Measurements from ENCODE around the gene CISD3.

Gene CISD3

DNA sequence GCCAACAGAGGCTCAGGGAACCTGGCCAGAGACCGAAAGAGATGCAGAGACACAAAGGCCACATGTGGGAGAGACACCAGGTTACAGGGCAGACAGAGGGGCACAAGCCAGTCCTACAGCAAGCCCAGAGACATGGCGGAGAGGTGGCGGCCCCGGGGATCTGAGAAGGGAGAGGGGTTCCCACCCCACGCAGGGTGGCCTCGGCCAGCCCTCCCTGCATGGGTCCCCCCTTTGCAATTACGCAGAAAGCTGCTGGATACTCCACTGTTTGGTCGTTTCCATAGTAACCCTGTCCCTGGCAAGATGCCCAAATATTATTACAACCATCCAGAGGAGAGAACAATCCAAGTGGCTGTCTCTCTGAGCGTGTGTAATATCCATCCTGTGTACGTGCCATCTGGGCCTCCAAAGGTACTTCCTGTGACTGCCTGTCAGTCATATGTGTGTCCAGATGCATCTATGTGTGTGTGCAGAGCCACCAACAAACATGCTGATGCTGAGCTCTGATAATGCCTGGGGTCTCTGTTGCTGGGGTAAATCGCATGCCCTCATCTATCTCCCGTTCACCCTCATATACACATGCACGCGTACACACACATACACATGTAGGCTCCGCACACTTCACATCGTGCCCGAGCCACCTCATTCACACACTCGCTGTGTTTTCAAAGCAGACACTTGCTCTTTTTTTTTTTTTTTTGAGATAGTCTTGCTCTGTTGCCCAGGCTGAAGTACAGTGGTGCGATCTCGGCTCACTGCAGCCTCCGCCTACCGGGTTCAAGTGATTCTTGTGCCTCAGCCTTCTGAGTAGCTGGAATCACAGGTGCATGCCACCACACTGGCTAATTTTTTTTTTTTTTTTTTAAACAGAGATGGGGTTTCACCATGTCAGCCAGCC, 12.5 kb downstream of the CISD3 start:
- no peak for DNase-seq (ENCODE audit: low spot score)
- no peak for FAIRE-seq

DNA sequence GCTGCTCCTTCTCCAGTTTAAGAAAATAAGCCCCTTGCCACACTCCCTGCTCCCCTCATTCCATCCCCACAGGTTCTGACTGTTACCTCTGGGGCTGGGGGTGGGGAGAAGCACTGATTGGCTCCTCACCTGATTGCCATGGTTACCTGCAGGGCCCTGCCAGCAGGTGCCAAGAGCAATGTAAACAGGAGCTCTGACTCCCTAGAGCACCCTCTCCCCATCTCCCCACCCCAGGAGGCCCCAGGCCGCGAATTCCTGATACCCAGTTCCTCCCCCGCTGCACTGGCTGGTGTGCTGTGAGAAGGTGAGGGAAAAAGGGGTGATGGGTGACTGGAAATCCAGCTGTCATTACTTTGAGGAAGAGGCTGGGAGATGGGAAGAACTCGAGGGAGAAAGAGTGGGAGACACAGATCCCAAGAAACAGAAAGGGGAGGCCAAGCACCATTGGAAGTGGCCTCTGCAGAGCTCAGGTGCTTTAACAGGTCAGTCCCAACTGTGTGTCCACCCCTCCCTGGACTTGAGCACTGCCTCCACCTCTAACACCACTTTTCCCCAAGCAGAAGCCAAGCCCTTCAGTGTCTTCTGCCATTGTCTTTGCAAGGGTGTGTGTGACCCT, 13.5 kb downstream of the CISD3 start:
- DNase-seq (ENCODE audit: low spot score) (no peak), FAIRE-seq (no peak)

DNA sequence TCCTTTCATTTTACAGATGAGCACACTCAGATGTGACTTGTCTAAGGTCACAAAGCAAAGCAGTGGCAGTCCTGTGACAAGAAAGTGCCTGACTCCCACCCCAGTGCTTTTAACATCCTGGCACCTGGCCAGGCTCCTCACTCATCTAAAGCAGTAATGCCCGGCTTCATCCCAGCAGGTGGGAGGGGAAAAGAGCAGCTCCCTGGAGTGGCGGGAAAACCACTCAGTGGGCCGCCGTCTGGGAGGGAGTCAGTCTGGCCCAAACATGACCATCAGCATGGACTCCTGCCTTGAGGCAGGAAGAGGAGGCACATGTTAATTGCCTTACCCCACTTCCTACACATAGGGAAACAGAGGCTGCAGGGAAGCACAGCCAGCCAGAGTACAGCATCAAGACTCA, 15.4 kb downstream of the CISD3 start:
- FAIRE-seq (no peak), DNase-seq (ENCODE audit: low spot score) (no peak)

DNA sequence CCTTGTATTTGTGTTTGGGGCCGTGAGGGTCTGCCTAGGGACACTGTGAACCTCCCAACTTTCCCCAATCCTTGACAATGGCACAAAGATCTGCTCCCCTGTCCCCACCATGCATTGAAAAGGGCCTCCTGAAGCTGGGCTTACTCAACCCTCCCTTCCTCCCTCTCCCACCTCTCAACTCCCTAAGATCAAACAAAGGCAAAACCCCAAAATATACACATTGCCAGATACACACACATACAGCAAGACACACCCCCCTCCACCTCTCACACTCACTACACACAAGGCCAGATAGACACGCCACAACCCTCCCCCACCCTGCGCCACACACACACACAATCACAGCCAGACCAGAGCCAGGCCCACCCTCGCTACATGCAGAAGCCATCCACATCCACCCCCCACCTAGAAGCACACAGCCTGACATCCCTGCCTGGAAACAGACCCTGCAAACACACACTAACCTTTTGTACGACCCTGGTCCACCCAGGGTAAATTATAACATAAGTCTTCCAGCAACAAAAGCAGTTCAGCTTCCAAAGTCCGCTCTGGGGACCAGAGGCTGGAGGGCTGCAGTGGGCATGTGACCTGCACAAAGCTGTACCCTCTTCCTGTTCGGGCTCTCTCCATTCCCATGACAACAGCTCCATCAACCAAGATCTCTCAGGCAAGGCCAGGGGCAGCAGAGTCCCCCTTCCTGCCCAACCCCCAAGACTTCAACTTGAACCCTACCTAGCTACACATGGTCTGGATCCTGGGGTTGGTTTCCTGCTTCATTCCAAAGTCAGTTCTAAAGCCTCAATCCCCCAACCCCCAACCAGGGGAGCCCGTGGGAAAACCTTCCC, 16.1 kb downstream of the CISD3 start:
- DNase-seq (ENCODE audit: low spot score) = no peak
- no peak for FAIRE-seq

DNA sequence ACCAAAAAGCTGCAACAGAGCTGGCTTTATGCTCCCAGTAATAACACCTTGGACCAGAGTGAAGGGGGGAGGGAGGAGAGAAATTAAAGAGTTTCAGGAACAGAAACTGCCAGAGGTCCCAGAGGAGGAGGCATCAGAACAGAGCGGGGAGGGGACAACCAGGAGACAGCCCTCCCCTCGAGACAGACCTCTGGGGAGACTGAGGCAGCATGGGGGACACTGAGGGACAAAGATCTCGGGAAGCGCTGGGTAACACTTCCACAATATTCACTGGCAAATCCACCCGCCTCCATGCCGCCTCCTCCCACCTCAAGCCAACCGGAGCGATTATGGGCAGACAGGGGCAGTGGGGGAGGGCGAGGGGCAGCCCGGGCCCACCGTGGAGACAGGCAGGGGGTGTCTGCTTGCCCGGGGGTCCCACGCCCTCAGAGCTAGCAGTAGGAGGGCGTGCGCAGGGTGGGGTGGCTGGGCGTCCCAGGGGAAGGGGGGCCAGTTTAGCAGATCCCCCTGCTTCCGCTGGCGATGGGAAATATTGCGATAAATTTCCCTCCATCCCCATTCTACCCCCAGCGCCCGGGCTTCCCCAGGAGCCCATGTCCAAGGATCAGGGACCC, 16.8 kb downstream of the CISD3 start:
- FAIRE-seq = no peak
- no peak for DNase-seq (ENCODE audit: low spot score)

DNA sequence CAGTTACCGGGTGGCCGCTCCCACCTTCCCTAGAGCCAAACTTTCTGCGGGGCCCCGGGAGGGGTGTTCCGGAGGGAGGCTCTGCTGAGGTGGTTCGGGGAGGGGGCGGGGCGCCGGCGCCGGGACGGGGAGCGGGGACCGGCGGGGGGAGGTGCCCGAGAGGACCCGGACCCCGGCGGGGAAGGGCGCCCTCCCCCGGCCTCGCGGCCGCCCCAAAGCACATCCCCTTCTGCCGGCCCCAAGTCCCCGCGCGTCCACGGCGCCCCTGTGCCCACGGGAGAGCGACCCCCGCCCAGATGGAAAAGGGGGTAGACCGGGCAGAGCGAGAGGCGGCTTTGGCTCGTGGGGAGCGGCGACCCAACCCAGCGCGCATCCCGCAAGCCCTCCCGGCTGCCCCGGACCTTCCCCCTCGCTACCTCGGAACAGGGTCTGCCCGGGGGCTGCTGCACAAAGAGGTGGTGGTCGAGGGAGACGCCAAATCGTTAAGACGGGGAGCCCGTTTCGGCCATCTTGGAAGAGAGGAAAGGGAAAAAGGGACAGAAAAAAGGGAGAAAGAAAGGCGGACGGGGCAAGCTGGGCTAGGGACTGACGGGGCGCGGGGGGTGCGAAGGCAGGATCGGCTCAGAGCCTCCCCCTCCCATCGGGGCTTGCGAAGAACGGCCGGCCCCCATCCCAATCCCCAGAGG, 17.5 kb downstream of the CISD3 start:
- DNase-seq (ENCODE audit: low spot score) = peak; percentile 62

DNA sequence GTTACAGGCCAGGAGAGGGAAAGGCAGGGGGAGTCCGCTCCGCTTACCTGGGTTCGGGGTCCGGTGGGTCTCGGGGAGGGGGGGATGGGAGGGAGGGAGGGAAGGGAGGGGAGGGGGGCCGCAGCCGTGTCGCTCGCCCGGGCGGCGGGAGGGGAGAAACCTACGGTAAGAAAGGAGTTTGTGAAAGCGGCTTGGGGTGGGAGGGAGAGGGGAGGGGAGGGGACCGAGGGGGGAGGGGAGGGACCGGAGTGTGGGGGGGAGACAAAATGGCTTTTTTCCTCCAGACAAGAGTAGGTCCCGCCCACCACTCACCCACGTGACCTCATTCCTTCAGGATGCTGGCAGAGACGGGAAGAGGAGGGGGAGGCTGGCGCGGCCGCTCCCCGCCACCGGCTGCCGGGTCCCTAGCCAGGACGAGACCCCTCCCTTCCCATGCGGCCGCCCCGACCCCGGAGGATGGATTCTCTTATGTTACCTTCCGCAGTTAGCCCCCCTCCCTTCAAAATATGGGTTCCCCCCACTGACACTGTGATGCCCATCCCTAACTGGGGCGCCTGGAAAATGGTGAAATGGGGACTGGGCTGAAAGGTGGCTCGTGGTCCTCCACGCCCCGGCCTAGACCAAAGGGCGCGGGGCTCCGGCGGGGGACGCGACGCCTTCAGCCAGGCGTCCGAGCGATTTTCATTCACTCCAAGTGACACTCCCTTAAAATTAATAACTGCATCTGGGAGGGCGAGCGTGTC, 18.2 kb downstream of the CISD3 start, which contains the start of gene PCGF2:
Gene PCGF2, minus strand, starts transcription at position 188 of the 743 bp plus-strand sequence. CDS start 7,934 bp downstream, outside the sequence.
- DNase-seq (ENCODE audit: low spot score) (peak; percentile 88), FAIRE-seq (no peak)

More for the DNA sequence above, 17.5 kb downstream of the CISD3 start:
- no peak for FAIRE-seq

DNA sequence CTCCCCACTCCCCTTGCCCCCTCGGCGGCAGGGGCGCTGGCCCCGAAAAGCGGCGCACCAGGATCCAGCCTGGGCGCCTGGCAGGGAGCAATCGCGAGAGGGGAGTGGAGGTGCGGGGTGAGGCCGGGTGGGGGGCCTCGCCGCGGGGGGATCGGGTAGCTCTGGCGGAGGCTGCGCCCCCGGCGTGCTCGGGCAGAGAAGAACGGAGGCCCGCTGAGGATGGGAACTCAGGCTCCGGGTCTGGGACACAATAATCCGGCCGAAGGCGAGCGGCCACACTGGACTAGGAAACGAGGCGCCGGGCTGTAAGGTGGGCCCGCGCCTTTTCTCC, 18.7 kb downstream of the CISD3 start:
- FAIRE-seq (no peak), DNase-seq (ENCODE audit: low spot score) (no peak)

DNA sequence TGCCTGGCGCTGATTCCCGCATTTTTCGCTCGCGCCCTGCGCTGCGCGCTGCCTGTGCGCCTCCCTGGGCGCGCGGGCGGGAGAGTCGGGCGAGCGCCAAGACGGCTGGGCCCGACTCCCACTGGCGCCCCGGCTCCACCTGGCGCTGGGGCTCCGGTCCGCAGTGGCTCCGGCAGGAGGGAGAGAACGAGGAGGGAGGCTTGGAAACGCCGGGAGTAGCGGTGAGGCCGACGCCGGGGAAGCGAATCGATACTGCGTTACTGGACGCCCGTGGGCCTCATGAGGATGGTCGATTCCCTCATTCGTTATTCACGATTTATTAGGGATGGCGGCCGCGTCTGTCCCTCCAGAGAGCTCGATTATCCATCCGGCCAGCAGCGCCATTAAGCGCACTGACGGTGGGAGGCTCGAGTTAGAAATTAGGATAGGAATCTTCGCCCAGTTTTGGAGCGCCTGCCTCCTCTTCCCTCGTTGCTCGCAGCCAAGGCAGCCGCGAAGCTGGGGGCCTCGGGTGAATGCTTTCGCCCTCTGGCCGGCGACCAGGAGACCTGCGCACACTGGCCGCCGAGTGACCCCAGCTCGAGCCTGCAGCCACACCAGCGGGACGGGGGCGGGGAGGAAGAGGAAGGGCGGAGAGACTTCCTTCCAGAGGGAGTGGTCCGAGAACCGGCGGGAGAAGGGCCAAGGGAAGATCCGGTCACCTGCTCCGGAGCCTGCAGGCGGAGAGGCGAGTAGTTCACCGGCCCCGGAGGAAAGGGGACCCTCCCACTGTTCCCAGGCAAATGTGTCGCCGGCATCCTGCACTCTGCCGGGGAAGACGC, 19.3 kb downstream of the CISD3 start:
- FAIRE-seq (no peak), DNase-seq (ENCODE audit: low spot score) (peak; percentile 81)

DNA sequence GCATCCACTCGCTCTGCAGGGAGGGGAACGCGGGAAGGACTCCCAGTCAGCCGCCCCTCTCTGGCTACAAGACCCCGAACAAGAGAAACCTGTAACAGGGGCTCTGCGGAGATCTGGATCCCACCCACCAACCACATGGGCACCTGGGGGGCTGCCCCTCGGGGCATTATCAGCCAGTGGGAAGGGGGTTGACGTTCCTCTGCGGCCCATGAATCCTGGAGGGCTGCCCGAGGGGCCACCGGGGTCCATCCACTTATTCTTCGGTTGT, 19.8 kb downstream of the CISD3 start:
- FAIRE-seq (no peak), DNase-seq (ENCODE audit: low spot score) (no peak)

DNA sequence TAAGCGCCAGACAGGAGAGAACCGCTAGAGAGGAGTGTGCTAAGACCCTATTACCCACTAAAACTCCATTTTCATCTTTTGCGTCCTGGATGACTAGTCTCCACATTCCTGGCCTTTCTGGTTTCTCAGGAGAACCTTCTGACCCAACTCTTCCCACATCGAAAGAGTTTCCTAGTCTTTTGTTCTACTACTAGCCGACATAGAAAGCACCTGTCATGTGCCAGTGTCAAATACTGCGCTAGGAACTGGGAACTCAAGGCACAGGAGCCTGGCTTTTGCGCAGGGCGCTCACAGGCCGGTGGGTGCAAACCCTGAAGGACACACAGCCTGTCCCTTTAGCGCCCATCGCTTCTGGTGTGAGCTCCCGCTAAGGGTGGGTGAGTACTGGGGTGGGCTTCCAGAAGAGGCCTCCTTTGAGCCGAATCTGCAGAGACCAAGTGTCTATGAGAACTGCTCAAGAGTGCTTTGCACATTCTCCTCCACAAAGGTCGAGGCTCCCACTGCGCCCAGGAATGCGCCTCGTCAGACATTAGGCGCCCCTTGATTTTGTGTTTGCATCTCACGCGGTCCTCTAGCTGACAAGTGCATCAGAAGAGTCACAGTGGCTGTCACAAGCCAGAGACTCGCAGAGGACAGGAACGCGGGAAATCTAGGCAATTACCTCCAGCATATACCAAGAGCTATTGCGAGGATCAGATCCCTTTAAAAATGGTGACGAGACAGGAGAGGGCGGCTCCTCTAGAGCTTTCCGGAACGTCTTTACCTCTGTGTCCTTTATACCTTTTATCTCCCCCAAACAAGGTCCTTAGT, 20.4 kb downstream of the CISD3 start:
- DNase-seq (ENCODE audit: low spot score) (no peak), FAIRE-seq (no peak)

DNA sequence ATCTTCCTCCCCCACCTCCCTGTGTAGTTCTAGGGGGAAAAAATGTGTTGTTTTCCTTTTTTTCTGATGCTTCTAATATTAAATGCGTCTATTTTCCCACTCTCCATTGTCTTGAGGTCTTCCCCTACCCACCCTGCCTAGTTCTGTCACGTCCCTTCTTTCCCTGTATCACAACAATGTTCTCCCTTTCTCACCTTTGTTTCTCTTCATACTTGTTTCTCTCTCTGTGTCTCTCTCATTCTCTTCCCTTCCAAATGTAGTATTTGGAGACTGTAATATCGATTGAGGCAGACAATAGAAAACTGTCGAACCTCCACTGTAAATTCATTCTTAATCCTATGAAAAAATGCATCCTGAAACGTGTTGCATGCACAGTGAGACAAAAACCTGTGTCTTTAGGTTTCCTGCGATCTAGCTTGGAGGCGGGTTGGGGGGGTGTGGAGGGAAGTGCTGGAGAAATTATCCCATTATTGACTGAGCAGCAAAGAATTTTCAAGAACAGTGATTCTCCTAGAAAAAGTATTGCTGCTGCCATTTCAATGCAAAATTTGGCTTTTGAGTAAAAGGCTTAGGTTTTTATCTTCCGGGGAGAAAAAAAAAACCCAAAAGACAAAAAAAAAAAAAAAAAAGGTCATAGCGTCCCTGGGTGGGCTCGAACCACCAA, 21.1 kb downstream of the CISD3 start:
- DNase-seq (ENCODE audit: low spot score) (no peak), FAIRE-seq (no peak)

DNA sequence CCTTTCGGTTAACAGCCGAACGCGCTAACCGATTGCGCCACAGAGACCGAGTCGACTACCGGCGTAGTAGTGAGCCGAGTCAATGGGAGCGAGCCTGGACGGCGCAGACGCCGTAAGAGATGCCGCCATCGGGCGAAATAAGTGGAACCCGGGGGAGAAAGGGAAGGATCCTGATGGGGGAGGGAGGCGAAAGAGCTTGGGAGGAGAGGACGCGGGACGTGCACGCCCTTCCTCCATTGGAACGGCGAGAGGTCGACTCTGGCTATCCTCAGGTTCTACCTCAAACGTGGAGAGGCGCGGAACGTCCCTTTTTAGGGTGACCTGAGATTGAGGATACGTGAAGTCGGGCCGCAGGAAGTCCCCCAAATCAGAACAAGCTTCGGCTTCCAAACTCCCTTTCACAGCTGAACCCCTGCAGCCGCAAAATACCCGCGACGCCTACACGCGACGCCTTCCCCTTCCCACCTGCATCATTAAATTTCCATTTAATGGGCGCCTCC, 21.7 kb downstream of the CISD3 start:
- DNase-seq (ENCODE audit: low spot score) = peak; percentile 87
- no peak for FAIRE-seq

DNA sequence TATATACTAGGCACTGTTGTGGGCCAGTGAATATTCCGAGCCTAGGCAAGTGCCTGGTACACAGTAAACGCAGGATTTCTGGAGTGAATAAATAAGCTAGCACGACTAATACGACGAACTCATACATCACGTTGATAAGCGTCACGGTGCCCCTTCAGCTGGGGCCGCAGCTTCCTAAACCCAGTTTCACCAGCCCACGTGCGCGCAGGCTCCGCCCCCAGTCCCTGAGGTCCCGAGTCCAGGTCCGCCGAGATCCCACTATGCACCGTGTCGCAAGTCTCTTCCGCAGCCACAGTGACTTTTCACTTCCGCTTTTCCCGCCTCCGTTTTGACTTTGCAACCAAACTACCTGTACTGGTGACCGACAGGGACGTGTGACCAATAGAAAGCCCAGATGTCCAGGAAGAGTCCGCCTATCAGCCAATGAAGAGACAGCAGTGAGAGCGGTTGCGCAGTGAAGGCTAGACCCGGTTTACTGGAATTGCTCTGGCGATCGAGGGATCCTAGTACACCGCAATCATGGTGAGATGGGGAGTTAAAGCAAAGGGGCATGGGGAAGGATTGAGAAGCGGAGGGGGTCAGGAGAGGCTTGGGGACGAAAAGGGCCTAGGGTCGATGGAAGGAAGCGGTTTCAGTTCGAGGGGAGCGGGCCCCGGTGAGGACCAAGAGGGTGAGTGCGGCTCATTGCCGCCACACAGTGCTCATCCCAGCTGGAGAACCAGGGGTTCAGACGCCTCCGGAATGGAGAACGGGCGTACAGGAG, 22.3 kb downstream of the CISD3 start, which contains the start of gene PSMB3:
Gene PSMB3, plus strand, starts transcription at position 434 of the 763 bp plus-strand sequence. Its CDS starts 86 bp downstream, at position 520.
- DNase-seq (ENCODE audit: low spot score) = peak; percentile 98
- no peak for FAIRE-seq

DNA sequence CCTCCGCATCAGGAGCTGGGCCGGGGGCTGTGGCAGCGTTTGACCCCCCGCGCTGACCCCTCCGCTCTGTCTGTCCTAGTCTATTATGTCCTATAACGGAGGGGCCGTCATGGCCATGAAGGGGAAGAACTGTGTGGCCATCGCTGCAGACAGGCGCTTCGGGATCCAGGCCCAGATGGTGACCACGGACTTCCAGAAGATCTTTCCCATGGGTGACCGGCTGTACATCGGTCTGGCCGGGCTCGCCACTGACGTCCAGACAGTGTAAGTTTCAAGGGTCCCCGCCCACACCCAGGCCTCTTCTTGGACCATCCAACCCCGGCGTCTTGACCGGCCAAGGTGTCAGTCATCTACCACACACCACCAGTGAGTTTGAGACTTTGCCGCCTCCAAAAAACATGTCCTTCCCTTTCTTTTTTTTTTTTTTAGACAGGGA, 22.9 kb downstream of the CISD3 start:
- DNase-seq (ENCODE audit: low spot score) (no peak), FAIRE-seq (no peak)

DNA sequence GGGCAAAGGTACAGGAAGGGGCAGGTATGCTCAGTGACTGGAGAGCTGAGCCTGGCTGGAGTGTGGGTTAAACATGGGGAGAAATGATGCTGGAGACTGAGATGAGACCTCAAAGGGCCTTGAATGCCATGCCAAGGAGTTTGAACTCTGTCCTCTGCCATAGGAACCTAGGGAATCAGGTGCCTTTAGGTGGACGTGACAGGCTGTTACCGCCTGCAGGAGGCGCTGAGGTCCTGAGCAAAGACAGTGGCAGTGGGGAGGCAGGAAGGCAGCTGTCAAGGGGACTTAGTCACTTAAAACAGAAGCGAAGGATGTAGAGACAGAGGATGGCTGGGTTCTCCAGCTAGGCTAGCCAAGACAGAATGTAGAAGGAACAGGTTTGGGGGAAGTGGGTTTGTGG, 31.5 kb downstream of the CISD3 start:
- no peak for FAIRE-seq
- no peak for DNase-seq (ENCODE audit: low spot score)

DNA sequence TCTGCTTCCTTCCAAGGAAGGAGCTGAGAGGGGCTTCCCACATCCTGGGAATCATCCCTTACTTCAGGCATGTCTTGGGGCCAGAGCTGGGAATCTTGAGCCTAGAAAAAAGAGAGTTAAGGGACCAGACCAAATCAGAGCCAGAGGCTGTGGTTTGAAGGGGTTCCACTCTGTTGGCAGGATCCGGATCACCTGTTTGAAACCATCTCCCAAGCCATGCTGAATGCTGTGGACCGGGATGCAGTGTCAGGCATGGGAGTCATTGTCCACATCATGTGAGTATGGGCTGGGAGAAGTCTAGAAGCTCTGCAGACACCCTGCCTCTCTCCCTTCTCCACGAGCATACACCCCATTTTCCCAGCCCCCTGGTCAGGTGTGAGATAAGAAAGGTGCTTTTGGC, 32.1 kb downstream of the CISD3 start:
- FAIRE-seq = no peak
- no peak for DNase-seq (ENCODE audit: low spot score)
